Myocyte (in vitro differentiated cells): ENCODE results near the gene MARCHF9. TPM values are rescaled to one million over a fixed set of nuclear protein-coding genes. Genes with fewer than 3 reads are reported as not detected.
"Not testable (repeated sequence)": the region's sequence is repeated elsewhere in the genome, so short reads cannot be mapped to it uniquely, and the experiment has no call there.

ENCODE experiments used
- DNase-seq: peaks from one replicate; pipeline ENCODE4 v3.0.0-alpha.2; 2012; ENCODE audit warnings: low read depth
- total RNA-seq: library from RNA; depleted of rRNA; stranded (reverse); fragments of >200 nt; gene quantifications from 2 replicates; pipeline ENCODE4 v1.2.3, GENCODE V29; 2014

MARCHF9 gene
- total RNA-seq, 1 donor from 2014 or later: 9.1 TPM

DNA sequence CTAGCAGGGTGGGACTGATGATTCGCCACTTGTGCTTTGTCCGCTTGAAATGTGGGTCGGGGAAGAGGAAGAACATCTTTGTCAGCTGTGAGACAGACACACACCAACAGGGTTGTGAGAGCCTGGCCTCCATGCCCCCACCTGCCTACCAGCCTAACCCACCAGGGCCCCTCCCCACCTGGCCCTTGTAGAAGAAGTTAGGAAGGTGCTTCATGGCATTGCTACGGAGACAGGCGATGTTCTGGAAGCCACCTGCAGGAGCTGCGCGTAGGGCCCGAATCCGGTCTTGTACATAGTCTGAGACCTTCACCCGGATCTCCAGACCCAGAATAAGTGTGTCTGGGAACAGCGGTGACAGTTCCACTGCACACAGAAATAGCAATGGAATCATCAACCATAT is 14.7 kb downstream of the MARCHF9 start:
- DNase-seq: no peak

DNA sequence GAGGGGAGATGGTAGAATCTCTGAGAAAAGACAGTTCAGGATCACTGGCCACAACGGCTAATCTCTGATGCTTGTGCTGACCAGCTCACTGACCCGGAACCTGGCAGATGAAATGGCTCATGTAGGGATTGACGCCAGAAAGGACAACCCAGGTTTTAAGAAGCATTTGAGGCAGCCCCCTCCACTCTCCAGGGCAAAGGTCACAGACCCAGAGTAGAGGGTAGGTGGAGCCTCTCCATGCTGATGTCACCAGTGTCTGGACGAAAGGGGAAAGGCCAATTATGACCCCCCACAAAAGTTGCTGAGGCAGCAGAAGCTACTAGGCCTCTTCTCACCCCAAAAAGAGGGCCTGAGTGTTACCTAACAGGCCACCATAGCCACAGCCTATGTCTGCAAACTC is 15.8 kb downstream of the MARCHF9 start:
- no peak for DNase-seq

DNA sequence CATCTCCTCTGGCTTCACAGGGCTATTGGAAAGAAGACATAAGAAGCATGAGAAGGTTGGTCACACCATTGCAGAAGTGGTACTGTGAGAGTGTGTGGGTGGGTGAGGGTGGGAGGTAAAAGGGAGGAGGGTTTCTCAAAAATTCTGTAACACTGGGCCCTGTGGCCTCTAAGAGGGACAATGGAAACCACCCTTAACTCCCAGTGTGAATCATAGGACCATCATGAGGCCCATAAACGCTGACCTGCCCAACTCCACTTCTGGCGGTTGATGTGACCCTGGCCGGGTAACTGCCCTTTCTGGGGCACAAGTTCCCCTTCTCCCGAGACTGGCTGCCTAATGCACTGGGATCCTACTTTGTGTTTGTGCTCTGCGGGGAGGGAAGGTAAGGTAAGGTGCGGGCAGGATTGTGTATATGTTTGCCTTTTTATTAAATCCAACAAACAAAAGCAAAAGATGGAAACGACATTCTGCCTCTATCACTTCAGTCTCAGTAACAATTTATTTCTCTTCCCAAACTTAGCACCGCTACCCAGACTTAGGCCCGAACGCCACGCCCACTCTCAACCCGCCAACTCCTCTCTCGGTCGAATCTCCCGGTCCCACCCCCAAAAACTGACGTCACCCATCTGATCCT is 16.5 kb downstream of the MARCHF9 start:
- DNase-seq: peak; percentile 95

DNA sequence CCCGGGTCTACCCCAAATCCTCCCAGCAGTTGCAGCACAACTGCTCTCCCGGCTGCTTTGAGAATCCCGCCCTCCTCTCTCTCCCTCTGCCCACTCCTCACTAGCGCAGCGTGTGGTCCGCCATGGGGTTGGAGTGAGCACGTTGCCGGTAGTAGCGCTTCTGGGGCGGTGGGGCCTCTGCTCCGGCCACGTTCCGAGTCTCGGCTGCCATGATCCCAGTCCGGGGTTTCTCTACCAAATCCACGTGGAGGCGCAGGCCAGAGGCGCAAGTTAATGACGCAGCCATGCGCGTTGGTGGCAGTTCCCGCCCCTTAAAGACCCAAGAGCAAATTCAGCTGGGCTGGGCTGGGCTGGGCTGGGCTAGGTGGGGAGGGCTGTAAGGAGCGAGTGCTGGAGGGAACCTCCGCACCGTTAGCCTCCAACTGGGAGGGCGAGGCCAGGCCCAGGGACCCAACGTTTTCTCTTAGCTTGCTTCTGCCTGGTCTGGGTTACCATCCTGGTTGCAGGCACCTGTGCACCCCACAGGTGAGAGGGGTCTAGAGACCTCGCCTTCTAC is 17.0 kb downstream of the MARCHF9 start, which contains the start of gene METTL1:
METTL1 (minus strand) TSS at position 233 of the 556 bp plus-strand sequence; CDS start at position 211, 22 bp downstream.
- peak; percentile 97 for DNase-seq

DNA sequence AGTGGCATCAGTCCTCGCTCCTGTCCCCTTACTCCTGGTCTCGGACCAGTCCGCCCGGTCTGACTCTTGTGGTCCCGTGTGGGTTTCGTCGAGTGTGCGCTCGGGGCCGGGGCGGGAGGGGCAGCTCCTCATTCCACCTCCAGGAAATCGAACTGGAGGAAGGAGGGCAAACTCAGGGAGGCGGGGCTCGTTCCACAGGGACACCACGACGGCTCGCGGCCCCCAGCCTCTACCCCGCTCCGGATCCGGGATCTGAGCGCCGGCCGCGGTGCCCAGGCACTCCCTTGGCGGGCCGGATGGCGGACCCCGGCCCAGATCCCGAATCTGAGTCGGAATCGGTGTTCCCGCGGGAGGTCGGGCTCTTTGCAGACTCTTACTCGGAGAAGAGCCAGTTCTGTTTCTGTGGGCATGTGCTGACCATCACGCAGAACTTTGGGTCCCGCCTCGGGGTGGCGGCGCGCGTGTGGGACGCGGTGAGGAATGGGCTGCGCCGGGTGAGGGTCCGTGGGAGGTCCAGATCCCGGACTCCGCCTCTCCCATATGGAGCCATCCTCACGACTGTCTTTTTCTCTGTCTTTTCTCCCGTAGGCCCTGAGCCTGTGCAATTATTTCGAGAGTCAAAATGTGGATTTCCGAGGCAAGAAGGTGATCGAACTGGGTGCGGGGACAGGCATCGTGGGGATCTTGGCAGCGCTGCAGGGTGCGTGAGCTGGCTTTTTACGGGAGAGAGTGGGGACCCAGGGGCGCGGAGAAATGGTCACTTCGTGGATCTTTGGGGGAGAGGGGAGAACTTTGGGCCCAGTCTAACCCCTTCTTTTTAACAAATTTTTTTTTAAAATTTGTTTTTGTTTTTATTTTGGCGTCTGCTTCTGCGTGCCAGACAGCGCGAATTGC is 17.8 kb downstream of the MARCHF9 start, which contains the start of gene EEF1AKMT3:
EEF1AKMT3 (plus strand) TSS at position 186 of the 894 bp plus-strand sequence; CDS start at position 297, 111 bp downstream.
- DNase-seq: peak; percentile 53

DNA sequence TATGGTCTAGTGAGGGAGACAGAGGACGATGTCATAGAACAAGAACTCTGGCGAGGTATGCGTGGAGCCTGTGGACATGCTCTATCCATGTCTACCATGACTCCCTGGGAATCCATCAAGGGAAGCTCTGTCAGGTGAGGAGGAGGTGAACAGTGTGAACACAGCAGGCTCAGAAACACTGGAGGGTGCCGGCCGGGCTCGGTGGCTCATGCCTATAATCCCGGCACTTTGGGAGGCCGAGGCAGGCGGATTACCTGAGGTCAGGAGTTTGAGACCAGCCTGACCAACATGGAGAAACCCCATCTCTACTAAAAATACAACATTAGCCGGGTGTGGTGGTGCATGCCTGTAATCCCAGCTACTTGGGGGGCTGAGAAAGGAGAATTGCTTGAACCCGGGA is 19.7 kb downstream of the MARCHF9 start:
- not testable (repeated sequence) for DNase-seq

DNA sequence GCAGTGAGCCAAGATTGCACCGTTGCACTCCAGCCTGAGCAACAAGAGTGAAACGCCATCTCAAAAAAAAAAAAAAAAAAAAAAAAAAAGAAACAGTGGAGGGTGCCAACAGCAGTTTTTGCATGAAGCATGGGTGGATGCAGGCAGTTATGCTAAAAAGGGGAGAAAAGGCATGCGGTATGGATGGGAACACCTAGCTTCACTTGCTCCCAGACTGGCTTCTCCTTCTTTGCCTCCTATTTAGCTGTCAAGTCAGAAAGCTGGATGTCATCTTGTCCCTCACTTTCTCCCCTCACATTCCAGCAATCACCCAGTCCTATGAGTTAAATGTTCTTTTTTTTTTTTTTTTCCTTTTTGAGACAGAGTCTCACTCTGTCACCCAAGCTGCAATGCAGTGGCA is 20.1 kb downstream of the MARCHF9 start:
- no peak for DNase-seq

DNA sequence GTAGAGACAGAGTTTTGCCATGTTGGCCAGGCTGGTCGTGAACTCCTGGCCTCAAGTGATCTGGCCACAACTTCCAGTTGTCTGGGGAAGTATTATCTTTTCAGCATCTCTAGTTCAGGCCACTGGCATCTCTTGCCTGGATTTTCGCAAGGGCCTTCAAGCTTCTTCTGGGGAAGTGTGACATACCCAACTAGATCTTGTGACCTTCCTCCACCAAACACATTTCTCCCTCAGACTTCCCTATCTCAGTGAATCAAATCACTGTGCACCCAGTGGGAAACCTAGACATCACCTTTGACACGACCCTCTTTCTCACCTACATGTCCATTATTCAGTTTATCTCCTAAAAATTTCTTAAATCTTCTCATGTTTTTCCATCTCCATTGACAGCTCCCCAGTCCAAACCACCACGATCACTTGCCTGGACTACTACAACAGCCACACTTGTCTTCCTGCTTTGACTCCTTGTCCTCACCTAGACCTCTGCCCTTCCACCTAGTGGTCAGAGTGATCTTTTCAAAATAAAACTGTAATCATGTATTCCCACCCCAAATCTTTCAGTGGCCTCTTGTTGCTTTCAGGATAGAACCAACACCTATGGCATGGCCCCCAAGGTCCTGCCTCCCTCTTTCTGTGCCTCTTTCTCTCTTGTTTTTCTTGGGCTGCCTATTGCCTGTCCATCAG is 20.8 kb downstream of the MARCHF9 start:
- no peak for DNase-seq

DNA sequence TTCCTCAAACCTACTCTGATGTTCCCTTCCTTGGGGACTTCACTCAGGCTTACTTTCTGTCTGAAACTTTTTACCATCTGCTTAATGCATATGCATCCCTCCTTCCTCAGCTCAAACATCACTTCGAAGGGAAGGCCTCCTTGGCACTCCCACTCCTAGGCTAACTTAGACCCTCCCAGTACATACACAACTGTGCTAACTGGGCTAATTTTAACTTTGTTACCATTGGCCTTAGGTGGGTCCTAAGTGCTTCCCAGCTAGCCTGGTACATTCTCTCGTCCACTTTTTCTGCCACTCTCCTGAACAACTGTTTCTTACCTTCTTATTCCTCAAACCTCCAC is 21.3 kb downstream of the MARCHF9 start:
- no peak for DNase-seq

DNA sequence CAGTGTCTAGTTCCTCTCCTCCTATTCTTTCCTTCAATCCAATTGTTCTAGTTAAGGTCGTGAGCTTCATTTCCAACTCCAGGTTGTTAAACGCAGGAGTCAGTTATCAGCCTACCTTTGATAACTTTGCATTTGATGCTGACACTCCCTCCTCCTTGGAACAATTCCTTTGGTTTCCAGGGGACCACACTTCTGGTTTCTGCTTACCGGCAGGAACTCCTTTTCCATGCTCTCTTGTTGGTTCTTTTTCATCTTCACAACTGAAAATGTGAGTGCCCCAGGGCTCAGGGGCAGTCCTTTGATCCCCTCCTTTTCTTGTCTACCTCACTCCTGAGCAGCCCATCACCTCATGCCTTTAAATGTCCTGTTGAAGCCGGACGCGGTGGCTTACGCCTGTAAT is 22.5 kb downstream of the MARCHF9 start:
- no peak for DNase-seq

DNA sequence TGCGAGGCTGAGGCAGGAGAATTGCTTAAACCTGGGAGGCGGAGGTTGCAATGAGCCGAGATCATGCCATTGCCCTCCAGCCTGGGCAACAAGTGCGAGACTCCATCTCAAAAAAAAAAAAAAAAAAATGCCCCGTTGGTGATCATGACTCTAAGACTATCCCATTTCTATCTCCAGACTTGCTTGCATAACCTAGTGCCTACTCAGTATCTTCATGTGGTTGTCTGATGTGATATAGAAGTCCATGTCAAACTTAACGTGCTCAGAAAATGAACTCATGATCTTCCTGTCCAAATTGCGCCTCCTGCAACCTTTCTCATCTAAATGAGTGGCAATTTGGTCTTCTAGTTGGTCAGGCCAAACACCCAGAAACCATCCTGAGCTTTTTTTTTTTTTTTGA is 23.0 kb downstream of the MARCHF9 start:
- no peak for DNase-seq

DNA sequence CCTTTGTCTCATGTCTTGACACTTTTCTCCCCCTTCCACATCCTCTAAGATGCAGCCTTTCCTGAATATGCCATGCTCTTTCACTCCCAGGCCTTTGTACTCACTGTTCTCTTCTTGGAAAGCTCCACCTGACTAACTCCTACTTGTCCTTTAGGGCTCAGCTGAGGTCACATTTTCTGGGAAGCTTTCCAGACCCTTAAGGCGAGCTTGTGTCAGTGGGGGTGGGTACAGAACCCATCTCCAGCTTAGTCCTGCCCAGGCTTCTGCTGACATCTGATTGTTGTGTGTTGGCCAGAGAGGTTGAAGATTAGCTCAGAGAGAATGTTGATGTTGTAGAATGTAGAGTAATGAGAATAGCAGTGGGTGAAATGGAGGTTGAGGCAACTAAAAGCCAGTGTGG is 24.8 kb downstream of the MARCHF9 start:
- DNase-seq: no peak

DNA sequence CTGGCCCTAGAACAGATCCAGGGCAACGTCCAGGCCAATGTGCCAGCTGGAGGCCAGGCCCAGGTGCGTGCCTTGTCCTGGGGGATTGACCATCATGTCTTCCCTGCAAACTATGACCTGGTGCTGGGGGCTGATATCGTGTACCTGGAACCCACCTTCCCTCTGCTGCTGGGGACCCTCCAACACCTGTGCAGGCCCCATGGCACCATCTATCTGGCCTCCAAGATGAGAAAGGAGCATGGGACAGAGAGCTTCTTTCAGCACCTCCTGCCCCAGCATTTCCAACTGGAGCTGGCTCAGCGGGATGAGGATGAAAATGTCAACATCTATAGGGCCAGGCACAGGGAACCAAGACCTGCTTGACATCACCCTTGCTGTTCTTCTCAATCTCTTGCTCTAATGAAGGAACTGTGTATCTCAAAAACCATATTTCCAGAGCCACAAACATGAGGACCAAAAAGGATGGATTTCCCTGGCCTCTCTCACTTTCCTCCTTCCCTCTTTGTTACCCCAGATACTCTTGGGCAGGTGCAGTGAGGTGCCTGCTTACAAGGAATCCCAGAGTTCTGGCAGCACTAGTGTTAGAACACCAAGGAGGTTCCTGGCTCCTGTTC is 25.5 kb downstream of the MARCHF9 start:
- DNase-seq: no peak

DNA sequence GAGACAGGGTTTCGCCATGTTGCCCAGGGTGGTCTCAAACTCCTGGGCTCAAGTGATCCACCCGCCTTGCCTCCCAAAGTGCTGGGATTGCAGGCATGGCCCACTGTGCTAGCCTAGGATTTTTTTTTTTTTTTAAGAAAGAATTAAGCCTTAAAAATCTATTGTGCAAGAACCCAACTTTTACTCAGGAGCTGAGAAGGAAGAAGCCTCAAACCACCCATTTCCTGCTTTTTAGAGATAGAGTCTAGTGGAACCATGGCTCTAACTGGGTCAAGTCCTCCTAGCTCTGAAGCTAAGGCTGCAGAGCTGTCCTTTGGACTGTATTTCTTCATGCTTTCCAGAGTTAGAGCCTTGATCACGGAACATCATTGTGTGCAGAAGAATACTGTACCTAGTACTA is 26.3 kb downstream of the MARCHF9 start:
- no peak for DNase-seq

DNA sequence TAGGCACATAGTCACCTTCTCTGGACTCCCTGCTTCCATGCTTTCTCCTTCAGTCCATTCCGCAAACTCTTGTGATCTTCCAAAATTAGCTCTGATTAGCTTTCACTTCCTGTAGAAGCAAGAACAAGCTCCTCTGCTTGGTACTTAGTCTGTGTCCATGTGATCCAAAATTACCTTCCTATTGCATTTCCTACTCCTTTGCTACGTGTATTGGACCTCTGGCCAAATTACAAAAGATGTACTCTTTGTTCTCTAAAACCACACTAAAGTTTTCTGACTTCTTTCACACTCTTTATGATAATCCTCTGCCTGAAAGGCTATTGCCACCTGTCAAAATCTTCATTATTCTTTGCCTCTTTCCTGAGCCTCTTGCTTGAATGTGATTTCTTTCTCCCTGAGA is 26.9 kb downstream of the MARCHF9 start:
- DNase-seq: no peak

DNA sequence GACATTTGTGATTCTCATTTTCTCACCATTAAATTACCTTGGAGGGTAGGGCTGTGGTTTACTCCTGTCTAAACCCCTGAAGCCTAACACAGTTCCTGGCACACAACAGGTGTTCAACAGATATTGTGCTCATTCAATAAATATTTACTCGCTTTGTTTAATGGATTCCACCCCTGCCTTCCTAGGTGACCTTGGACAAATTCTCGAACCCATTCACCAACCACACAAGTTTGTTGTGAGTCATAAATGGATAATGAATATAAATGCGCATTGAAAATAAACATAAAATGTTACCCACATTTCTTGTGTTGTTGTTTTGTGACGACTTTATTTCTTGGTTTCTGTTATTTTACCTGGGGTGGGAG is 27.3 kb downstream of the MARCHF9 start:
- DNase-seq: no peak

DNA sequence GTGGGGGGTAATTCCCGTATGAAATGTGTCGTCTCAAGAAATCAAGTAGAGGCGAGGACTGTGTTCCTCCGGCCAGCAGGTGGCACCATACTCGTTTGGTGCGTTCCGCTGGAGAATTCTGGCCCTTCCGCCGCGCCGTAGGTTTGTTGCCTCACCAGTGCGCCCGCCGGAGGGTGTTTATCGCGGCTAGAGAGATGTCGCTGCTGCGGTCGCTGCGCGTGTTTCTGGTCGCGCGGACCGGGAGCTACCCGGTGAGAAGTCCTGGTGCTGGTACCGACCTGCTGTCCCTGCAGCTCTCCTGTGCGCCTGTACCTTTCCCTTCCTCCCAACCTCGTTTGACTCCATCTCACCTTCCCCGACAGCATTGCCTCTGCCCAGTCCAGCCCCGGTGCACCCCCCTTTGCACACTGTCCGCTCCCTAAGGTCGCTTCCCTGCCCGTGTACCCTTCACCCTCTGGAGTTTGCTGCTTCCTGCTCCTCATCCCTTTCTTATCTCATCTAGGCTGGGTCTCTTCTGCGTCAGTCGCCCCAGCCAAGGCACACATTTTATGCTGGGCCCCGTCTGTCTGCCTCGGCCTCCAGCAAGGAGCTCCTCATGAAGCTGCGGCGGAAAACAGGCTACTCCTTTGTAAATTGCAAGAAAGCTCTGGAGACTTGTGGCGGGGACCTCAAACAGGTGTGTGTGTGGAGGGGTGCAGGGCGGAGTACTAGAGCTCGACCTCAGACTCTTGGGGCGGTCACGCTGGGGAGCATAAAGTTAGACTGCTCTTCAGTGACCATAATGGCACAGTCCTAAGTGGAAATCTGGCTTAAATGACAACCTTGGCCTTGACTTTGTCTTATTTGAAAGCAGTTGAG is 27.9 kb downstream of the MARCHF9 start, which contains the start of gene TSFM:
TSFM (plus strand) TSS at position 180 of the 858 bp plus-strand sequence; CDS start at position 195, 15 bp downstream.
- DNase-seq: peak; percentile 97

DNA sequence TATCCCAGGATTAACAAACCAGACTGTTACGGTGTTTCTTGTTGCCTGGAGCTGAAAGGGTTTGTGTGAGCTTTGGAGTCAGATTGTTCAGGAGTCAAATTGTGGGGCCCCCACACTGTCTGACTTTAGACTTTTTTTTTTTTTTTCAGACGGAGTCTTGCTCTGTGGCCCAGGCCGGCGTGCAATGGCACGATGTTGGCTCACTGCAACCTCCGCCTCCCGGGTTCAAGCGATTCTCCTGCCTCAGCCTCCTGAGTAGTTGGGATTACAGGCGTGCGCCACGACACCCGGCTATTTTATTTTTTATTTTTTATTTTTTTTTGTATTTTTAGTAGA is 28.5 kb downstream of the MARCHF9 start:
- no peak for DNase-seq

DNA sequence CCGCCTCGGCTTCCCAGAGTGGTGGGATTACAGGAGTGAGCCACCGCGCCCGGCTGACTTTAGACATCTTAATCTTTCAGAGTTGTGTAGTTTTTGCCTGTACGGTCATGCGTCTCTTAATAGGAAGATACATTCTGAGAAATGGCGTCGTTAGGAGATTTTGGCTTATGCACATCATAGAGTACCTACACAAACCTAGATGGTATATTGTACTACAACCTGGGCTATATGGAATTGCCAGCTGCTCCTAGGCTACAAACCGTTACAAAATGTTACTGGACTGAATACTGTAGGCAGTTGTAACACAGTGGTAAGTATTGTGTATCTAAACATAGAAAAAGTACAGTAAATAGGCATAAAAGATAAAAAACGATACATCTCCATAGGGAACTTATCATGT is 29.0 kb downstream of the MARCHF9 start:
- DNase-seq: no peak

DNA sequence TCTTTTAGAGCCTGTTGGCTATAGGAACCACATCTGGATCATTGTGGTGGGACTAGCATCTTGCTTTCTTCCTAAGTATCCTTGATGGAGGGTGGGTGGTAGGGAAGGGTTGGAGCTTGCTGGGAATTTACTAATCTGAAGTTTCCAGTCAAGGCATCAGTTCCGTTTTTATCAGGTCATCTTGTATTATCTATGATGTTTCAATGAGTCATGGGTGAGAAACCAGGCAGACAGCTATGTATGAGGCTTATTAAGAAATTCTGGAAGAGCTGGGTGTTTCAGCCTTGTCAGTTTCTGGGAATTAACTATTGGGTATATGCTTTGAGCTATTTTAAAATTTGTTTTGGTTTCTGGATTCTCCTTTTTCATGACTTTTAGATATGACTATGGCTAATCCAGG is 39.0 kb downstream of the MARCHF9 start:
- DNase-seq: no peak
